DMS79 (cell line): ENCODE measurements around the gene WNT16.

Experiments used
- DNase-seq: peaks from one replicate; lab custom pipeline; 2025; lab: John Stamatoyannopoulos, UW

Gene WNT16

DNA sequence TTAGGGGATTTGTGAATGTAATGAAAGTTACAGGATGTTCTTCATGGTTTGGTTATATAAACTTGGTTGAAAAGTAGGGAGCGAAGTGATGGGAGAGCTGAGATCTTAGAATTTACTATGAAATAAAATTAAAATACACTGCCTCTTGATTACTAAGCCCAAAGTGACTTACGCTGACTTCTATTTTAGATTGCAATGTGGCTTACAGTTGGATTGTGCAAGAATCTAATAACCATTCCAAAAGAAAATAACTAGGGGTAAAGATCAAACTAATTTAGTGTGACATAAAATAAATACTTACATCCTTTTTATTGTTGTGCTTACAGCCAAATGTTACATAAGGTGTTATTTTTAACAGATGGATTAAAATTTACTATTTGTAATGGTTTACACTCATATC is 15.3 kb downstream of the WNT16 start:
- no peak for DNase-seq

DNA sequence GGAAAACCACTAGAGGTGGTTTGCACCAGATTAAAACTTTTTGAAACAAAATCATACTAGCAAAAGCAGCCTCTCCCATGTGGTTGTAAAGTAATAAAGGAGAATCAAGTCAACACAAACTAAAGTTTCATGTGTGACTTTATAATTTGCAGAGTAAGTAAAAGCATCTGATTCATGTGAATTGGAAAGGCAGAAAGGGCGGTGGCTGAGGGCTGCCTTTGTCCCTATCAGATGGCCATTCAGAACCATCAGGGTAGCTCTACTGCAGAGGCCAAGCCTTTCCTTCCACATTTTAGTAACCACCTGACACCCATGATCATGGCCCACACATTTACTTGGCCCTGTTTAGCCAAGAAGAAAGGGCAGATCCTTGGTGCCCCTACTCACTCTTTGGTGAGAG is 15.7 kb downstream of the WNT16 start:
- DNase-seq = no peak

DNA sequence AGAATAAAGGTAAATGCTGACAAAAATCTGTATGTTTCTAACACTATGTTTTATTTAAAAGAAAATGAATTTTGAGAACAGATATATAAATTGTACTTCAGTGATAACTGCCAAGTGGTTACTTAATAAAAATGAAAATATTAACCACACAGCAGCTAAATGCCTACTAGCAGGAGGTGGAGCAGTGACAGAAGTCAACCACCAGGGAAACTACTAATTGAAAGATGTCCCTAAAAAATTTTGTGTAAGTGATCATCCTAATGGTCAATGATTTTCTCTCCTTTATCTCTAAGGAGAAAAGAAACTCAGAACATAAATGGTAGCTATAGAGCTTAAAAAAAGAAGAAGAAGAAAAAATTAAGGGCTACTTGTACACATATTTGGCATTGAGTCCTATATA is 22.9 kb downstream of the WNT16 start:
- DNase-seq = no peak

DNA sequence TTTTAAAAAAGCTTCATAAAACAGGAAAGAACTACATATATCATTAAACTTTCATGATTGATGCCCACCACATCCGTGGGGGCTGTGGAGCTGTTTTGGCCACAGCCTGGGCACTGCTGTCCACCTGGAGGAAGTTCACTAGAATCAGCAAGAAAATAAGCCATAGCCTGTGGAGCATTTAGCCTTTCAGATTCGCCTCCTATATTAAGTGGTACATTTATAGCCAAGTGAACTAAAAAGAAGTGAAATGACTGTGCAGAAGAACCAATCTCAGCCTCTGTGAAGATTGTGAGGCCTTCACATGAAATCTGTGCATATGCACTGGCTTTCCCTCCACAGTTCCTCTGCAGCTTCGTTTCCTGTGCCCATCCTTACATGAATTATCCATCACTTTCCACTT is 23.5 kb downstream of the WNT16 start:
- DNase-seq = no peak

DNA sequence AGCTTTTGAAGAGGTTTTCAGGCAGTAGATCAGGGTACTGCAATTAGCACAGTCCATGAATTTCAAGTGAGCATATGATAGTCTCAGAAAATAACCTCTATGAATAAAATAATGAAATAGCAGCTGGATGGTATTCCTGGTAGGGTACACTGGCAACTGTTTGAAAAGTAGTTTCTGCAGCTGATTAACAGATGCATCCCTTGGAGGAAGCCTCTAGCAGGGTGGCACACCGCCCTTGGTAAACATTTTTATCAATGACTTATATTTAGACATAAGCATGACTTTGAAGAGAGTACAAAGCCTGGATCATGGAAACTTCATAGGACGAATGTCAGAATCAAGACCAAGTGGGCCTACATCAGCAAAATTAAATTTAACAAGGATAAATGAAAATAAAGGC is 26.8 kb downstream of the WNT16 start:
- DNase-seq = peak; percentile 61

DNA sequence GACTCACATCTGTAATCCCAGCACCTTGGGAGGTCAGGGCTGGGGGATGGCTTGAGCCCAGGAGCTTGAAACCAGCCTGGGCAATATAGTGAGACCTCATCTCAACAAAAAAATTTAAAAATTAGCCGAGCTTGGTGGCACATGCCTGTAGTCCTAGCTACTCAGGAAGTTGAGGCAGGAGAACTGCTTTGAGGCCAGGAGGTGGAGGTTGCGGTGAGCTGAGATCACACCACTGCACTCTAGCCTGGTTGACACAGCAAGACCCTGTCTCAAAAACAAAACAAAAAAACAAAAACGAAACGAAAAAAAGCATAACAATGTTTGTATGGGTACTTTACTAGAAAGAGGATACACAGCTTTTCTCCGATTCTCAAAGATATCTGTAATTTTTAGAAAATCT is 31.8 kb downstream of the WNT16 start:
- no peak for DNase-seq

DNA sequence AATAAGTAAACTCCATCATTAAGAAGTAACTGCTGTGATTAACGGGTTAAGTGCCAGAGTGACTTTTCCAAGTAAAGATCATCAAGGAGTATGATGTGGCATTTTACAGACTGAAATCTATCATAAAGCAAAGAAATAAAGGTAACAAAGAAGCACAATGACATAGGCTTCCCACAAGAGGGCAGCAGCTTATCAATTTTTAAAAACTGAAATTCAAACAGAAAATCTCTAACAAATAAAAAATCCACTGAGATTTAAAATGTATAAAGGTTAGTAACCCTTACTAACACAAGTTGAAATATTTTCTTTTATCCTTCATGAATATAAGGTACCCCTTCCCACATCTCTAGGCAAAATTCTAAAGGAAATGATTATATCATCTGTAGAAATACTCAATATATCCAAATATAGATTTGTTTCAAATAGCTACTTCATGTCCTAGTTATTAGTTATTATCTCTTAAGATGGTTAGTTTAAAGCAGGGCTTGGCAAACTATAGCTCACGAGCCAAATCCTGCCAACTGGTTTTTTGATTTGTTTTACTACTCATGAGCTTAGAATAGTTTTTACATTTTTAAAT is 38.1 kb downstream of the WNT16 start:
- DNase-seq = no peak

DNA sequence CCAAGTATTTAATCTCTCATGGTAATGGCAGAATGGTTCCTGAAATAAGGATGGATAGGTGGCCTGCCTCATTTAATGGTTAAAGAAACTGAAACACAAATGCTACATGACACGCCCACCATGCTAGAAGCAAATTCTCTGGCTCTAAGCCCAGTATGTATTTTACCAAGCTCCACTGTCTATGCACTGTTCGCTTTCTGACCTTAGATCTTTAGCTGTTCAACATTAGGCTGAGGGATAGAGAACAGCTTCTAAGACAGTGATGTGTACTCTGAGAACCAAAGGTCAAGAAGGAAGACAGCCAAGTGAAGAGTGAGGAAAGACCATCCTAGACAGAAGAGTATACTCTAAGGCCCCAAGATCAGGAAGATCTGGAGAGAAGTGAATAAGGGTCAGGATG is 40.7 kb downstream of the WNT16 start:
- DNase-seq = no peak

DNA sequence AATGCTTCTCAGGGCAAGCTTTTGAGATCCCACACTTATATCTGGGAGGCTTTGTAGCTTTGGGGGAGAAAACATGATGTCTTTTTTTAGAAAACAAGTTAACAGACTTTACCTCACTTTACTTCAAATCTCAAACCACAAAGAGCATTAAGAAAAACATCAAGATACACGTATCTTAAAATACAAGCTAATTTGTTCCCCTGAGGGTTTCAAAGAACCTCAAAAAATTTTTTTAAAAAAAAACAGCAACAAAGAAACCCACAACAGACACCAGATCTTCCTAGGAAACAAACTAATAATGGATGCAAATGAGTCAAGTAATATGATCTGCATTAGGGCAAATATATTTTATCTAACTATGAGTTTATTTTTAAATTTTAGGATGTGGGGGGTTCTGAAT is 42.6 kb downstream of the WNT16 start:
- no peak for DNase-seq

DNA sequence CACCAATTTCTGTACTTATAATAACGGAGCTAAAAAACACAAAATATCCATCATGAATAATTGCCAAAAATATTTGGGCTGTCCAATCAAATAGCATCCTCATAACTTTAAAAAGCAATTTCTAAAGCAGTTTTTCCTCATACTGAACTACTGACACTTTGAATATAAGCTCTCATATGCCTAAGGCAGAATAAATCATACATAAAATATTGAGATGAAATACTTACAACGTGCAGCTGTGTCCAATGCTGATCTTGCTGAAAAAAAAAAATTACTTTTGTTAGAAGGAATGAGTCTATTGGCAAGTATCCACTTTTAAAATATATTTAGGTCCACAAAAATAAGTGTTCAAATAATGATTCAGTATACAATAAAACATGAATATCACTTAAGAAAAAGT is 43.1 kb downstream of the WNT16 start:
- DNase-seq = no peak

DNA sequence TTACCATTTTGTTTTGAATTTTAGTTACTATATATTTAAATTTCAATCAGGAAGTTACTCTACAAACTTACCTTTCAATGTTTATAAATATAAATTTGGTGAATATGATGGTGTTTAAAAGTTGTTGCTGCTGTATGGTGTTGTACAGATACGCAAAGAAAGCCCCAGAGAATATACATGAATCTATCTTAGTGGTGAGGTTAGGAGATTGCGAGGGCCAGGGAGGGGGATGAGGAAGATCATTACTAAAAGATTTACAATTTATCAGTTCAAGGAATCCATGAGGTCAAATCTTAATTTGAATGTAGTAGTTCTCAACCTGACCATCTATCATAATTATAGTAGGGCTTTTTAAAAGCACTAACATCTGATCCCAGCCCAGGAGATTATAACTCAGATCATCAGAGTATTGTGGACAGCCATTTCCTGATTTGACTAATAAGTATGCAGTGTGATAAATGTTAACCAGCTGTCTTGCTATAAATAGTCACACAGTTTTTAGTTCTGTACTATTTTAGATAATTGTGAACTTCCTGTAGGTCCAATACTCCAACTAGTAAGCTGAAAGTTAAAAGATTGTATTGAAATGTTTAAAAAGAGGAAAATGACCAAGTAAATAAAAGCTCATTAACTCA is 43.7 kb downstream of the WNT16 start:
- DNase-seq = no peak

DNA sequence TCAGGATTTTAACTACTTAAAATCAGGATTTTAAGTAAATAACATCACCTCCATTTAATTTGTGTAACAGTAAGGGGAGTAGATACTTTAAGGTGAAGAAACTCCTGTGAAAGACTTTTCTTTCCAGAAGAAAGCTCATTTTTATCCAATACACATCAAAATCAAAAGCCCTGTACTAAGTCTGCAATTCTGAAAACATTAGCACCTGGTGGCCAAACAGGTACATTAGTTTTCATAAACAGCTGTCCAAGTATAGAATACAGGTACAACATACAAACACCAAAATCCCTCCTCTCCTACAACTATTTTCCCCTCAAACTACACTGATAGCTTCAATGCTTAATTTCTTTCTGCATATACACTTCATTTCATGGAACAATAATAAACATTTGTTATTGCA is 44.4 kb downstream of the WNT16 start:
- DNase-seq = no peak

DNA sequence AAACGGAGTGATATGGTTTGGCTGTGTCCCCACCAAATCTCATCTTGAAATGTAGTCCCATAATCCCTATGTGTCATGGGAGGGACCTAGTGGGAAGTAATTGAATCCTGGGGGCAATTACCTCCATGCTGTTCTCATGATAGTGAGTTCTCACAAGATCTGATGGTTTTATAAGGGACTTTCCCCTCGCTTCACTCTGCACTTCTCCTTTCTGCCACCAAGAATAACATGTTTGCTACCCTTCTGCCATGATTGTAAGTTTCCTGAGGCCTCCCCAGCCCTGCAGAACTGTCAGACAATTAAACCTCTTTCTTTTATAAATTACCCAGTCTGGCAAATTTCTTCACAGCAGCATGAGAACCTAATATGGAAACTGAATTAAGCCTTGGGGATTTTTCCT is 48.2 kb downstream of the WNT16 start:
- no peak for DNase-seq

DNA sequence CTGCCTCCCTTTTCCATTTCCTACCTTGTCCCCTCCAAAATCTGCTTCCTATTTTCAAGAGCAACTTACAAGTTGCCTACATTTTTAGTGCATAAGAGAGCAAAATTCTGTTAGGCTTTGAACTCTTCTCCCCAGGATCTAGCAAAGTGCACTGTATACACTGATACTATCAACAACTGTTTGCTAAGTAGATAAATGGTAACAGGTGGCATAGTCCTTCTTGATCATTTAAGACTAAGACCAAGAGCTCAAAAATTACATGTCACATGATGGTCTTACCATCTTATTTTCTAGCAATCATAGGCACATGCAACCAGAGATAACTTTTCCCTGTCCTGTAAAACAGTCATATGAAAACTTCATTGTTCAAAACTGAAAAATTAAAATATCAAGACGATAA is 51.1 kb downstream of the WNT16 start:
- DNase-seq = no peak

DNA sequence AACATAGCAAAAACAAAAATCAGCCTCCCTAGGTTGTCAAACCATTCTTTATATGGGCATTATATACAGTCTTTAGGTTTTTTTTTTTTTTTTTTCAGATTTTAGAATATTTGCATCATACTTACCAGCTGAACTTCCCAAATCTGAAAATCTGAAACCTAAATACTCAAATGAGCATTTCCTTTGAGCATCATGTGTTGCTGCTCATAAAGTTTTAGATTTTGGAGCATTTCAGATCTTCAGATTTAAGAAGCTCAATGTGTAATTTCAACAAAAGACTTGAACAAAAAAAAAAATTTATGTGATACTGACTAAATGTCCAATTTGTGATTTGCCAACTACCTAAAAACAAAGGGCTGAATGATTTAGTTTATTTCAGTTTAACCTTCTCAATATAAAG is 53.7 kb downstream of the WNT16 start:
- DNase-seq = no peak

DNA sequence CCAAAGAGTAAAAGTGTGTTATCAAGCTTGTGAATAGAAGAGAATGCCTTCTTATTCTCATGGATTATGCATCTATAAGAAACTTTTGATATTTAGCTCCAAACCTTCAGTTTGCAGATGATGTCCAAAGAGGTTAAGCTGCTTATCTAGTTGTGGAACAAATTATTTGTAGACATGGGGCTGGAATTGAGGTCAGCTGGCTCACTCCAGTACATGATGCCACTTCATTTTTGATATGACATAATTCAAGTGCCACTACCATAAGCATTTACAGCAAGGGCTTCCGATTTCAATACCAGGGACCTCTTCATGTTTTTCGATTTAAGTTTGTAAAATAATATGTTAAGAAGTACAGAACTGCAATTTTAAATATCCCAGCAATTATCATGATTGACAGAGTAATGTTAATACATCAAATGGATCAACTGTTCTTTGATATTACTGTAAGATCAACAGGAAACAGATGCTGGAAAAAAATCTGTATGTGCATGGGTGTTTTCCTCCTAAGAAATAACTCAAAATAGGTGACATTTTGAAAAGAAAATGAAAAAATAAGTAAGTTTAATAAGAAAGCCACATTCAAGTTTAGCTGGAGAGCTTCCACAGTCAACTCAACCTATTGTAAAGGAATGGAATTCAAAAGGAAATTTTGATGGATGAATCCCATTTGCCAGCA is 54.6 kb downstream of the WNT16 start:
- no peak for DNase-seq

DNA sequence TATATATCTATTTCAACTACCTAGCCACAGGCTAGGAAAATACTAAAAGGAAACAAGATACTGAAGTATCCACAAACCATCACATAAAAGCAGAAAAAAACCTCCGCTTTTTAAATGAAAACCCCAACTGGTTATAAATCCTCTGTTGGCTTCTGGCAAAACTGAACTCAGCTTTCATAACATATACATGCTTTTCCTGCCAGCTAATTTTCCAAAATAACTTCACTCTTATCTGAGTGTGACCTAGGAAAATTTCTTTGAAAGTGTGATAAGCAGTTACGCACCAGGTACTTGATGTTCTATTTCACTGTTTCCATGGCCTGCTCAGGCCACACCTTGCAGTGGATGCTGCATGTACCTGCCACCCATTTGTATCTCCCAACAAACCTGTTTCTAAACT is 55.5 kb downstream of the WNT16 start:
- DNase-seq = no peak

DNA sequence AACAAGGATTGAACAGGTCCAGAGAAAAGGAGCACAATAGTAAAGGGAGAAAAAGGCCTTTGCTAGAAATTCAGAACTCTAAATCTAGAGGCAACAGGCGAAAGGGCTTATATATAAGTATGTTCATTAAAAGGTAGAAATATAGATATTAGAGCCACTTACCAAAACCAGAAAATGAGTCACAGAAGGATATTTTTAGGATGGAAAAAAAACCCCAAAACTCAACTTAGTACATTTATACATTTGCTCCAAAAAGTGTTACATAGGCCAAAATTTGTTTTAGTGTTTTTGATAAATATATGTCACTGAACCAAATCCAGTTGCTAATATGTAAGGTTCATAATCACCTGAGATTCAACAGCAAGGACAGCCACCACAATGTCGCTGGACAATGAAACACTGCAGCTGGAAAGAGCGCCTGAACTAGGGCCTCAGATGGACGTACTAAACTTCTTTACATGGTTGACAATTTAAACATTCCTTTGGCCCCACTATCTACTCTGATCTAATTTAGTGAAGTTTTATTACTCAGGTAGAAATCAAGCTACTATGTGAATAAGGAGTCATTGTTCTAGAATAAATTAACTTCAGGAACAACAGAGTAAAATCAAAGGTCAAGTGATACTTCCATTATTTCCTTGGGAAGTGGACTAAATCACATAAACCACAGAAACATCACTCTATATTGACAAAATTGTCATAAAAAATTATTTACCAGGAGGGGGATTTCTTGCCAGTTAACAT is 56.4 kb downstream of the WNT16 start:
- no peak for DNase-seq

DNA sequence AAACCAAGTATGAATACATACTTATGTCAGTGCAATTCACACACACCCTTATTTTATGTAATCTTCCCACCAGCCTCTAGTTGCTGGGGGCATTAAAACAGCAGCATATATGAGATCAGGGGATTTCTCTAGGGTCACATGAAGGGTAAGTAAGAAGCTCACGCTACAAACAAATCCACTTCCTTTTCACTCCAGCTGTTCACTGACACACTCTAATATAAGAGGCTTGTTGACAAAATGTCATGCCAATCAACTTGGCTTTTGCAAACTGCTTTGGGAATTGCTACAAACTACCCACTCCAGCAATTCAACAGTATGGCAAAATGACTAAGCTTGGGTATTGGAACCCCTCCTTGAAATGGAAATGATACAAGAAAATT is 57.0 kb downstream of the WNT16 start:
- DNase-seq = peak; percentile 42

DNA sequence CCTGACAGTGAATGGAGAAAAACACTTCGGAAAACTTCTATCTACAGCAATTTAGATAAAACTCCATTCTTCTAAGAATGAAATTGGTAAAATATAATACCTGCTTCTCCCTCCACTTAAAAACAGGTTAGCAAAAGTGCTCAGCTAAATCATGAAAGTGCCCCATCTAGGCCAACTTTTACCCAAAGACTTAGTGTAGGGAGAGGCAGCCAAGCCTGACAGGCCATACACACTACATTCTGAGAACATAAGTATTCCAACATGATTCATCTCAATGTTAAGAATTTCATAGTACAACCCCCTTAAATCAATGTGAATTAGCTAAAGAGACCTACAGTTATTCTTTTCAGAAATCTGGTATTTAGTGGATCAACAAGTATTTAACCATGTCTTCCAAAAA is 60.1 kb downstream of the WNT16 start:
- DNase-seq = no peak

DNA sequence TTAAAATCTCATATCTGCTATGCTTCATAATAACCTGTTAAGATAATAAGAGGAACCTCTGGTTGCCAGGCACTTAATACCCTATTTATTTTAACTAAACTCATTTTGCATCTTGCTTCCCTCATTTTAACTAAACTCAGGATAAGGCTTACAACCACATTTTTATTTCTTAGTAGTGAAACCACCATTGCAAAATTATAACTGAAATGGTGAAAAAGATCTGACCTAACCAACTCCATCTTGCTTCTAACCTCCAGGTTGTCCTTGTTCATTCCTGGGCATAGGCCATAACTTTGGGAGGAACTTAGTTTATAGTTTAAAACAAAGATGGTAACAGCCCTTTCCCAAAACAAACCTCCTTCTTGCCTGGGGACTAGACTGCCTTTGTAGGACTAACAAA is 61.3 kb downstream of the WNT16 start:
- DNase-seq = no peak

DNA sequence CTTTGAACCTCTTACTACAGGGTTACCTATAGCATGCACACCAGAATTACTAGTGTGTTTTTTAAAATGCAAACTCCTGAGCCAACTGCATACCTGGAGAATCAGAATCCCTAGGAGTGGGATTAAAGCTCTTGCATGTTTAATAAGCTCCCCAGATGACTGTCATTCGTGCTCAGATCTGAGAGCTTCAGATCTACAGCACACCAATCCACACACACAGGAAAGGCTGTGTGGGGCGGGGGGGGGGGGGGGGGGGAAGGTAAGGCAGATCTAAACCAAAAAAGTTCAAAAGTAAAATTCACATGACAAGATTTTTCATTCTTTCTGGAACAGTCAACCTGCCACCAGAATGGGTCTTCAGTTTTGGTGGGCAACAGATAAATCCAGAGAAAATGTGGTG is 61.8 kb downstream of the WNT16 start:
- DNase-seq = no peak
